Sigmoid colon (tissue), 4 donors: ENCODE results near the gene TNFSF18.

Source experiments
- EP300 ChIP-seq, 4 donors: sonication (generic); formaldehyde crosslinking; IDR thresholded peaks; one replicate each; pipeline ENCODE4 v1.6.1; 2017; ENCODE audit warnings: antibody characterized with exemption in 4 of 4
- POLR2A ChIP-seq, 2 donors: fragments of 450-650 bp; IDR thresholded peaks; one replicate each; pipeline ENCODE4 v1.6.1; 2016; ENCODE audit warnings: antibody characterized with exemption in 2 of 2, mild to moderate bottlenecking in 2 of 2, moderate library complexity in 2 of 2
- POLR2AphosphoS5 ChIP-seq, 4 donors: sonication (generic); formaldehyde crosslinking; IDR thresholded peaks; one replicate each; pipeline ENCODE4 v1.6.1; 2017; ENCODE audit warnings: antibody characterized with exemption in 4 of 4
- TF ChIP-seq, protein P1 (sequence below), 4 experiments: fragments of 450-650 bp in 3 of 4; fragments of 200-600 bp in 1 of 4; IDR thresholded peaks; one replicate each; pipeline ENCODE4 v1.5.1; 2016 to 2019; ENCODE audit warnings: antibody characterized with exemption in 4 of 4, mild to moderate bottlenecking in 3 of 4, moderate library complexity in 2 of 4

DNA sequence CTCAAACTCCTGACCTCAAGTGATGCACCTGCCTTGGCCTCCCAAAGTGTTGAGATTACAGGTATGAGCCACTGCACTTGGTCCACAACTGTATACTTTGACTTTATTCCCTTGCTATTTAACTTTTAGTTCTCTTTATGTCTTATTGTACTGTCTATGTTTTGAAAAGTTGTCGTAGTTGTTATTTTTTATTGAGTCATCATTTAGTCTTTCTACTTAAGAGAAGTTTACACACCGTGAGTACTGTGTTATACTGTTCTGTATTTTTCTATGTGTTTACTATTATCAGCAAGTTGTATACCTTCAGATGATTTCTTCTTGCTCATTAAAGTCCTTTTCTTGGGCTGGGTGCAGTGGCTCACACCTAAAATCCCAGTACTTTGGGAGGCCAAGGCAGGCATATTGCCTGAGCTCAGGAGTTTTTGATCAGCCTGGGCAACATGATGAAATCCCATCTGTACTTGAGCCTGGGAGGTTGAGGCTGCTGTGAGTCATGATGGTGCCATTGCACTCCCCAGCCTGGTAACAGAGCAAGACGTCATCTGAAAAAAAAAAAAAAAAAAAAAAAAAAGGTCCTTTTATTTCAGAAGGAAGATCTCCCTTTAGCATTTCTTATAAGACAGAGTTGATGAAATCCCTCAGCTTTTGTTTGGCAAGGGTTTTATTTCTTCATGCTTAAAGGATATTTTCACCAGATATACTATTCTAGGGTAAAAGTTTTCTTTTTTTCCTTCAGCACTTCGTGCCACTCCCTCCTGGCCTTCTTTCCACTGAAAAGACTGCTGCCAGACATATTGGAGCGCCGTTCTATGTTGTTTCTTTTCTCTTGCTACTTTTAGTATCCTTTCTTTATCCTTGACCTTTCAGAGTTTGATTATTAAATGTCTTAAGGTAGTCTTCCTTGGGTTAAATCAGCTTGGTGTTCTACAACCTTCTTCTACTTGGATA, 47.6 kb downstream of the TNFSF18 start:
- TF ChIP-seq, protein P1, sequence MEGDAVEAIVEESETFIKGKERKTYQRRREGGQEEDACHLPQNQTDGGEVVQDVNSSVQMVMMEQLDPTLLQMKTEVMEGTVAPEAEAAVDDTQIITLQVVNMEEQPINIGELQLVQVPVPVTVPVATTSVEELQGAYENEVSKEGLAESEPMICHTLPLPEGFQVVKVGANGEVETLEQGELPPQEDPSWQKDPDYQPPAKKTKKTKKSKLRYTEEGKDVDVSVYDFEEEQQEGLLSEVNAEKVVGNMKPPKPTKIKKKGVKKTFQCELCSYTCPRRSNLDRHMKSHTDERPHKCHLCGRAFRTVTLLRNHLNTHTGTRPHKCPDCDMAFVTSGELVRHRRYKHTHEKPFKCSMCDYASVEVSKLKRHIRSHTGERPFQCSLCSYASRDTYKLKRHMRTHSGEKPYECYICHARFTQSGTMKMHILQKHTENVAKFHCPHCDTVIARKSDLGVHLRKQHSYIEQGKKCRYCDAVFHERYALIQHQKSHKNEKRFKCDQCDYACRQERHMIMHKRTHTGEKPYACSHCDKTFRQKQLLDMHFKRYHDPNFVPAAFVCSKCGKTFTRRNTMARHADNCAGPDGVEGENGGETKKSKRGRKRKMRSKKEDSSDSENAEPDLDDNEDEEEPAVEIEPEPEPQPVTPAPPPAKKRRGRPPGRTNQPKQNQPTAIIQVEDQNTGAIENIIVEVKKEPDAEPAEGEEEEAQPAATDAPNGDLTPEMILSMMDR (IDR thresholded peaks at IDR 0.05): no peak
- TF ChIP-seq POLR2A (IDR thresholded peaks at IDR 0.05) (no peak), POLR2AphosphoS5 (IDR thresholded peaks at IDR 0.05) (no peak), EP300 (IDR thresholded peaks at IDR 0.05) (no peak)
